AML-193 (cell line): Measurements from ENCODE around the gene MED7.
A peak's percentile ranks its signal among the peaks of the same experiment; 100 is the strongest.

Experiments
- DNase-seq, 2 experiments: peaks; one replicate each; lab custom pipeline; 2025; lab: John Stamatoyannopoulos, UW

The MED7 gene

DNA sequence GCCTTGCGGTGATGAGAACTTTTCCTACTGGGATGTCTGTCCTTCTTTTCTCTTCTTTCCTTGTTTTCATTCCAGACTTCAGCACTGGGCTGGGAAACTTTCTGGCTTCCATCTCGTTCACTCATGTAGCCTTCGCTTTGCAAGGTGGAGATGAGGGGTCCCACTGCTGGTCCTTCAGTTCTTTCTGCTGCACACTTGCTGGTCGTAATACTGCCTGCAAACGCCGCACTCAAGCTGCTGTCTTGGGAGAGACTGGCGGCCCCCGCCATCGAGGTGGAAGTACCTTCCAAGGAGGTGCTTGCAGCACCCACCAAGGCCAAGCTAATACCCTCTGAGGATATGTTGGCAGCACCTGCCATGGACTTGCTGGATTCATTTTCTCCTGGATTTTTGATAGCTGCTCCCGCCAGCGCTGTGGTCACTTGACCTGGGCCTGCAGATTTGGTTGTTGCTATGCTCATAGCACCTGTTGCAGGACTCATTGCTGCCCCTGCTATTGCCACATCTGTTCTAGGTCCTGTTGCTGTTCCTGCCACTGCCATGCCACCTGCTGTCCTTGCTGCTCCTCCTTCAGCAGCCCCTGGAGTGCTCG, 20.4 kb upstream of the MED7 start:
- DNase-seq: no peak

- DNase-seq: no peak
Measured at GRCh38 chr5:157161996-157162395, 19.3 kb upstream of the MED7 start.

GRCh38 chr5:157160001-157160400, 17.3 kb upstream of the MED7 start:
- DNase-seq: no peak

GRCh38 chr5:157159209-157159751, 16.6 kb upstream of the MED7 start:
- DNase-seq: no peak

GRCh38 chr5:157157293-157157891, 14.7 kb upstream of the MED7 start:
- DNase-seq: no peak

DNA sequence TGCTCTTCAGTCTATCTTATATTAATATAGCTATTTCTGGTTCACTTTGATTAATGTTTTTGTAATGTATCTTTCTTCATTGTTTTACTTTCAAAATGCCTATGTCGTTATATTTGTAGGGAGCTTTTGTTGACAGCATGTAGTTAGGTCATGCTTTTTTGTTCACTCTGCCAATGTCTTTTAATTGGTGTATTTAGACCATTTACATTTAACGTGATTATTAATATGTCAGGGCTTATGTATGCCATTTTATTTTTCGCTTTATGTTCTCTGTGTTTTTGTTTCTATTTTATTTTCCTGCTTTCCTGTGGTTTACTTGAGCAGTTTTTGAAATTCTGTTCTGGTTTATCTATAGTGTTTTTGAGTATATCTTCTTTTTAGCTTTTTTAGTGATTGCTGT, 12.6 kb upstream of the MED7 start:
- no peak for DNase-seq

DNA sequence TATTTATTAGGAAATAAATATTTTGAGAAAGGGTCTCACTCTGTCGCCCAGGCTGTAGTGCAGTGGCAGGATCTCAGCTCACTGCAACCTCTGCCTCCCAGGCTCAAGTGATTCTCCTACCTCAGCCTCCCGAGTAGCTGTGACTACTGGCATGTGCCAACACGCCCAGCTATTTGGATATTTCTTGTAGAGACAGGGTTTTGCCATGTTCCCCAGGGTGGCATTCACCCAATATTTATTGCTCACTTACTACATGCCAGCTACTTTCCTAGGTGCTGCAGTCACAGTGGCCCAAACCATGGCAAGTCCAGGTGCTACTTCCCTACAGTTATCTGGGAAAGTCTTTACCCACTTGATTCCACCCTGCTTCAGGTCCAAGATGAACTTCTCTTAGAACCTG, 8.3 kb upstream of the MED7 start:
- DNase-seq: no peak

DNA sequence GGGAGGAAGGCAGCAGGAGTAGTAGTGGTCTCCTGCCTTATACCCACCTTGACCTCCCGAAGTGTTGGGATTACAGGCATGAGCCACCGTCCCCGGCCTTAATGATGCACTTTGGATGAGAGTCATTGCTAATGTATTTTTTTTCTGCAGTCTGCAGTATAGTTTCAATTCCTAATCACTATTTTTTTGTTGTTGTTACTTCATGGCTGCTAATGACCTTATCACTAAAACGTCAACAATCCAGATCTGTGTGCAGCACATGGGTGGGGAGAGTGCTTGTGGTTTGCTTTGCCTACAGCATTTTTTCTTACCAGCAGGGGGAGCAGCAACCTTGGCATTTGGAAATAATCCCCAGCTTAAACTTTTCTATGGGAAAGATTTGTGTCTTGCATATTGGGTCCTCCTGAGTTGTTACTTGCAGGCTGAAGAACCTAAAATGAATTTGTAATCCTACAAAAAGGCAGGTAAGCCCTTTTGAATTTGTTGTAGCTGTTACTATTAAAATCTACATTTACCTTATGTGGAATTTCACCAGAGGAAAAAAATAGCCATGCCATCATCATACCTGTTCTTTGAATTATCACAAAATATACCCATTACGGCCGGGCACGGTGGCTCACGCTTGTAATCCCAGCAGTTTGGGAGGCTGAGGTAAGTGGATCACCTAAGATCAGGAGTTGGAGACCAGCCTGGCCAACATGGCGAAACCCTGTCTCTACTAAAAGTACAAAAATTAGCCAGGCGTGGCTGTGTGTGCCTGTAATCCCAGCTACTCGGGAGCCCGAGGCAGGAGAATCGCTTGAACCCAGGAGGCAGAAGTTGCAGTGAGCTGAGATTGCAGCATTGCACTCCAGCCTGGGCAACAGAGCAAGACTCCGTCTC, 6.3 kb upstream of the MED7 start:
- DNase-seq: peak; percentile 37 to 67

DNA sequence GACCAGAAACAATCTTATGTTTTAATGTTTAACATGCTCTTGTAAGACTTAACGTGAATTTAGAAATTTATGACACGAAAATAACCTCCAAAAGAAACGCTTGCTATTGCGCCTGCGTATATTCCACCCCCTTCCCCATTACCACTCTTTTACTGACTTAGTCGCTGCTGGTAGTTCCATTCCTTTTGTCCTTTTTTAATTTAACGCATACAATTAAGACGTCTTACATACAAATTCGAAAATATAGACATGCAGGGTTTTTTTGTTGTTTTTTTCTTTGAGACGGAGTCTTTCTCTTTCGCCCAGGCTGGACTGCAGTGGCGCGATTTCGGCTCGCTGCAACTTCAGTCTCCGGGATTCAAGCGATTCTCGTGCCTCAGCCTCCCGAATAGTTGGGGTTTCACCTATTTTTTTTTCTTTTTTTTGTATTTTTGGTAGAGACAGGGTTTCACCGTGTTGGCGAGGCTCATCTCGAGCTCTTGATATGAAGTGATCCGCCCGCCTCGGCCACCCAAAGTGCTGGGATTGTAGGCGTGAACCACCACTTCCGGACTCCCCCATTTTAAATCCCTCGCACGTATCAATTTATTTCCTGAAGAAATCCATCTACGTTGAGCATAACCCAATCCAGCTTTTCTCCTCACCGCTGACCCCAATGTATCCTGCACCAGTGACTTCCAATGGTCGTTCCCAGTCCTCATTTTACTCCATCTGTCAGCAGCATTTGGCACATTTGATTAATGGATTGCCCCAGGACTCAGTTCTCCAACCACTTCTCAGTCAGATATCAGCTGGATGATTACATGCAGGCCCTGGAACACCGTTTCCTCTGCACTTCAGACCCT, 684 bp upstream of the MED7 start:
- DNase-seq: peak; percentile 16 to 84

GRCh38 chr5:157137691-157138090, 5.0 kb downstream of the MED7 start:
- no peak for DNase-seq

- no peak for DNase-seq
Measured at GRCh38 chr5:157132281-157132612, 10.4 kb downstream of the MED7 start.

DNA sequence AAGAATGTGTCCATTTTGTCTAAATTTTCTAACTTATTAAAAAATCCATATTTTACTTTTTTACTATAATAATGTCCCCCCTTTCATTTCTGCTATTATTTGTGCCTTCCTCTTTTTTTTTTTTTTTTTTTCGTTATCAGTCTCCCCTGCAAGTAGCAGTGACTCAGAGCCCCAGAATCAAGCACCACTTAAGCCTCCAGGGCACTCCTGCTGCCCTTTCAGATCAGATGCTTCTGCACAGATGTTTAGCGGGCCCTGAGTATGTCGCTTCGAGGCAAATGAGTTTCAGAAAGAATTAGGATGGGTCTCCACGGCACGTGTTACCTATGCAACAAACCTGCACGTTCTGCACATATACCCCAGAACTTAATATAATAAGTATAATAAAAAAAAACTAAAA, 11.7 kb downstream of the MED7 start:
- DNase-seq: no peak

DNA sequence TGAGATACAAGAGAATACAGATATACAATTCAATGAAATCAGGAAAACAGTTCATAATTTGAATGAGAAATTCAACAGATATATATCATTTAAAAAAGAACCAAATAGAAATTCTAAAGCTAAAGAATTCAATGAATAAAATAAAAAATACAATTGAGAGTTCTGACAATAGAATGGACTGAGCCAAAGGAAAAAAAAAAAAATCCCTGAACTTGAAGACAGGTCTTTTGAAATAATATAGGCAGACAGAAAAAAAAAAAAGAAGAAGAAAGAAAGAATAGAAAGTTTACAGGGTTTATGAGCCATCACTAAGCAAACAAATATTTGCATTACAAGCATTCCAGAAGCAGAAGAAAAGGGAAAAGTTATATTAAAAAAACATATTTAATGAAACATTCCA, 21.0 kb downstream of the MED7 start:
- DNase-seq: no peak

DNA sequence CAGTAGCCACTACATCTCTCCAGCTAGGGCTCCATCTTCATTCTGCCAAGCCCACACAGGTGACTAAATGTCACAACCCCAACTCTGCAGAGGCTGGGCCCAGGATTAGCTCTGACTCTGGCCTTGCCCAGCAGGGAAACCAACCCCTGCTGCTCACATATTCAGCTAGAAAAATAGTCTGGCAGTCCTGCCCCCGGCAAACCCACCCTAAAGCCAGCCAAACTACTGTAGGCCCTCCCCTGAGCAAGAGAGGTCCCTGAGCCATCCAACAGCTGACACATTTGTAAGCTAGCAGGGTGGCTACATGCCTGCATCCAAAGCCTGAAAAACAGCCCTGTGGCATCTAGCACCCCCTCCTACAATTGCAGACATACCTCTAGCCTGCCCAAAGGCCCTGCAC, 22.6 kb downstream of the MED7 start:
- no peak for DNase-seq

DNA sequence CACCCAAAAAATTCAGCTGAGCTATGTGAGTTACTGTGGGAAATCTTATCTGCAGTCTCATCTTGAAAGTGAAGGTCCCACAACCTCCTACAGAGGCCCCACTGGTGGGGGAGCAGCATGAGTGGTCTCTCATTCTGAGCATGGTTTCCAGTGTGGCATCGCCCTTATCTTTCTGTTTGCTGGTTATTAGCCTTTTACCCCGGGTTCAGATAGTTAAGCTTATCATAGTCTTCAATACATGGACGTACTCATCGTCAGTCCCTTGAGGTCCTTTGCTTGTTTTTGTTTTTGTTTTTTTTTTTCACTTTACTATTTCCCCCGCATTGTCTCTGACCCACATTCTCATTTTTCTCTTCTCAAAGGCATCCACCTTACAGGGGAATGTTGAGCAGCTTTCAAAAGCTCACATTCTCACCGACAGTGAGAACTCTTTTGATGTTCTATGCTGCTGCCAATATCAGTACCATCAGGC, 26.1 kb downstream of the MED7 start:
- DNase-seq: no peak

DNA sequence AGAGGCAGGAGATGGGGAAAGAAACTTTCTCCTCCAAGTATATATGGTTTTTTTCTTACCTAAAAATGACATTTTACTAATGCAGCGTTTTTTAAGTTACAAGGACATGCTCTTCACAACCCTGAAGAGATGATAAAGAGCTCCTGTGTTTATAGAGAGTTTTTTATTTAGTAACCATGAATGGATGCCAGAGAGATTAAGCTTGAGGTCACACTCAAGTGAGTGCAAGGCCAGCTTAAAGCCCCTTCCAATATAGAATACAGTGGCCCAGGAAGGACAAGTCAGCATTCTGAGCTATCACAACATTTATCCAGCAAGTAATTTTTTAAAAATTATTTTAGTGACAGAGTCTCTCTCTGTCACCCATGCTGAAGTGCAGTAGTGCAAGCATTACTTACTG, 27.2 kb downstream of the MED7 start:
- DNase-seq: no peak

DNA sequence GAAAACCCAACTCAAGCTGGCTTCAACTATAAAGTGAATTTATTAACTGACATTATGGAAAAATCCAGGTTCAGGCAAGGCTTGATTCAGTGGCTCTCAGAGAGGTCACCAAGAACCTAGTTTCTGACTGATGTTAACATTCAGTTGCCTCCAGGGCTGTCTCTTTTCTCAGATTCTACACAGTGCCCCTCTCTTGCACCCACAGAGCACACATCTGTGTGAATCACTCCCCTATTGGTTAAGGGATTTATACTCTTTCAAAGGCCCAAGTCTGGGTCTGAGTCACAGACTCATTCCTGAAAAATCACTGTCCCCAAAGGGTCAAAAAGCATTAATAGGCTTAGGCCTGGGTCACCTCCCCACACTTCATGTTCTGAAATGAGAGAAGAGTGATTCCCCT, 27.7 kb downstream of the MED7 start:
- no peak for DNase-seq

- peak in 1 of 2 experiments; percentile 10 for DNase-seq
Measured at GRCh38 chr5:157113002-157113401, 29.7 kb downstream of the MED7 start.

DNA sequence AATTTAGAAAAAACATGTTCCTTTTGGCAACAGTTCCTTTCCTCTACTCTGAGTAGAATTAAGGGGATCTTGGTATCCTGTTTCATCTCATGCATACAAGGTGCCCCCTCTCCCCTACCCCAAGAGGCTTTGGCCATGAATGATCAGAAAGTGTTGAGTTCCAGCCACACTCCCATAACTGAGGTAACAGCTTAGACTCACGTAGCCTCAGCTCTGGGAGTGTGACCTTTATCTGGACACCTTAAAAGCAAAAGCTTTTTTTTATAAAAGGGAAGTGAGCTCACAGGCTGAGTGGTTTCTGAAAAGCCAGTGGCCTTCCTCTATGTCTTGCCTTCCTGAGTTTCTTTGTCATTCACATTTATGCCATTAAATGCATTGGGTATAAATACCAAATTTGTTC, 32.9 kb downstream of the MED7 start:
- DNase-seq: peak; percentile 54 to 69

DNA sequence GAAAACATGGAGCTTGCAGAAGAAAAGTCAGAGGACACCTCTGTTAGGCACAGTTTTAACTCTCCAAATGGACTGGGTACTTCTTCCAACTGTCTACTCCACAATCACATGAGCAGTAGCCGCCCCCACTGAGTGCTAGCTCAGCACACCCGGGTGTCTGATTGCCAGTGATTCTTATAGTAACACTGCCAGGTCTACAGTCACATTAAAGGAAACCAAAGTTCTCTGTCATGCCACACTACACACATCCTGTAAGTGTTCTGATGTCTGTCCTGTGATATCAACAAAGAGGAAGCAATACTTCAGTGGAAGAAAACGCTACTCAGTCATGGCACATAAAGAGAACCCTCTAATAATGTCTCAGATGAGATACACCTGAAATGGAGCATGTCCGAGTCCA, 33.7 kb downstream of the MED7 start, which contains the start of gene HAVCR2:
HAVCR2 (minus strand) TSS at position 69 of the 400 bp plus-strand sequence; CDS start at position 8, 61 bp downstream.
- peak; percentile 29 to 50 for DNase-seq

DNA sequence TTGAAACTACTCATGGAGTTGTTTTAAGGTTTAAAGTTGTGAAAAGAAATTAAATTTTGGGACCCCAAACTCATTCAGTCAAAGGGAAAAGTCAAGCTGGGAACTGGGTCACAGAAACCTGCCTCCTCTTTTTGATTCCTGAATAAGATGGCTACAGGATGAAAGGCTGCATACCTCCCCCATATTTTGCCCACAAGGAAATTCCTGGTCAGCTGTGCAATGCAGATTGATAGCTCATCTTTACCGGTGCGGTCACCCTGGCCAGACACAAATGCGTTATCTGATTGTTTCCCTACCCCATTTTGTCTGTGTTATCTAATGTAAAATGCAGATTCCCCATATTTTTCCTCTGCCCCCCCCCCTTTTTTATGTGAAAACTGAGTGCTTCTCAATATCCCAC, 35.2 kb downstream of the MED7 start:
- no peak for DNase-seq
